Rectal smooth muscle tissue (tissue), 1 donor: ENCODE results near the gene RGS18.

Experiments used
- H3K27ac ChIP-seq: one replicate; pipeline ENCODE4 v1.7.0; 2013; ENCODE audit warnings: low read depth, low read length, inconsistent platforms
- H3K27me3 ChIP-seq: one replicate; pipeline ENCODE4 v1.7.0; 2013; ENCODE audit warnings: low read length; ENCODE audit not compliant: control insufficient read depth, insufficient read depth
- H3K36me3 ChIP-seq: one replicate; pipeline ENCODE4 v1.7.0; 2013; ENCODE audit warnings: low read length; ENCODE audit not compliant: control insufficient read depth, insufficient read depth
- H3K4me1 ChIP-seq: one replicate; pipeline ENCODE4 v1.7.0; 2013; ENCODE audit warnings: low read length; ENCODE audit not compliant: control insufficient read depth, insufficient read depth
- H3K4me3 ChIP-seq: one replicate; pipeline ENCODE4 v1.7.0; 2013; ENCODE audit warnings: low read length
- H3K9ac ChIP-seq: one replicate; pipeline ENCODE4 v1.7.0; 2013; ENCODE audit warnings: low read length

Gene RGS18

GRCh38 chr1:192168964-192169363 is 10.7 kb downstream of the RGS18 start:
- no peak overlapping the region for H3K9ac ChIP-seq
- no peak overlapping the region for H3K4me3 ChIP-seq
- H3K27me3 ChIP-seq: no peaks in the 10 kb centered on the region
- H3K36me3 ChIP-seq: no peaks in the 10 kb centered on the region
- H3K4me1 ChIP-seq: no peaks in the 10 kb centered on the region
- H3K27ac ChIP-seq: no peak overlapping the region

- no peaks in the 10 kb centered on the region for H3K27me3 ChIP-seq
- no peak overlapping the region for H3K9ac ChIP-seq
- no peak overlapping the region for H3K4me3 ChIP-seq
- no peaks in the 10 kb centered on the region for H3K4me1 ChIP-seq
- H3K36me3 ChIP-seq: no peaks in the 10 kb centered on the region
- H3K27ac ChIP-seq: no peak overlapping the region
Observed at GRCh38 chr1:192170196-192170984, 12.1 kb downstream of the RGS18 start.

GRCh38 chr1:192171123-192171522 is 12.9 kb downstream of the RGS18 start:
- Histone ChIP-seq H3K9ac (no peak overlapping the region), H3K27ac (no peak overlapping the region), H3K36me3 (no peaks in the 10 kb centered on the region), H3K27me3 (no peaks in the 10 kb centered on the region), H3K4me3 (no peak overlapping the region), H3K4me1 (no peaks in the 10 kb centered on the region)

- no peak overlapping the region for H3K9ac ChIP-seq
- H3K27ac ChIP-seq: no peak overlapping the region
- H3K4me3 ChIP-seq: no peak overlapping the region
- no peaks in the 10 kb centered on the region for H3K36me3 ChIP-seq
- H3K4me1 ChIP-seq: no peaks in the 10 kb centered on the region
- H3K27me3 ChIP-seq: no peaks in the 10 kb centered on the region
Observed at GRCh38 chr1:192175971-192176370, 17.7 kb downstream of the RGS18 start.

GRCh38 chr1:192183788-192184187 is 25.5 kb downstream of the RGS18 start:
- no peaks in the 10 kb centered on the region for H3K36me3 ChIP-seq
- no peaks in the 10 kb centered on the region for H3K4me1 ChIP-seq
- H3K27me3 ChIP-seq: no peaks in the 10 kb centered on the region
- H3K27ac ChIP-seq: no peak overlapping the region
- no peak overlapping the region for H3K9ac ChIP-seq
- H3K4me3 ChIP-seq: no peak overlapping the region

- no peak overlapping the region for H3K4me3 ChIP-seq
- H3K27me3 ChIP-seq: no peaks in the 10 kb centered on the region
- no peak overlapping the region for H3K9ac ChIP-seq
- H3K36me3 ChIP-seq: no peaks in the 10 kb centered on the region
- H3K27ac ChIP-seq: no peak overlapping the region
- H3K4me1 ChIP-seq: no peaks in the 10 kb centered on the region
Observed at GRCh38 chr1:192186197-192186596, 27.9 kb downstream of the RGS18 start.

GRCh38 chr1:192190066-192190465 is 31.8 kb downstream of the RGS18 start:
- H3K27ac ChIP-seq: no peak overlapping the region
- no peaks in the 10 kb centered on the region for H3K4me1 ChIP-seq
- H3K9ac ChIP-seq: no peak overlapping the region
- no peaks in the 10 kb centered on the region for H3K27me3 ChIP-seq
- no peak overlapping the region for H3K4me3 ChIP-seq
- H3K36me3 ChIP-seq: no peaks in the 10 kb centered on the region

- Histone ChIP-seq H3K4me1 (no peaks in the 10 kb centered on the region), H3K4me3 (no peak overlapping the region), H3K9ac (no peak overlapping the region), H3K27ac (no peak overlapping the region), H3K36me3 (no peaks in the 10 kb centered on the region), H3K27me3 (no peaks in the 10 kb centered on the region)
Observed at GRCh38 chr1:192201303-192201702, 43.0 kb downstream of the RGS18 start.

GRCh38 chr1:192224396-192224795 is 66.1 kb downstream of the RGS18 start:
- Histone ChIP-seq H3K27ac (no peak overlapping the region), H3K4me1 (no peaks in the 10 kb centered on the region), H3K9ac (no peak overlapping the region), H3K27me3 (no peaks in the 10 kb centered on the region), H3K36me3 (no peaks in the 10 kb centered on the region), H3K4me3 (no peak overlapping the region)

- no peak overlapping the region for H3K9ac ChIP-seq
- no peaks in the 10 kb centered on the region for H3K27me3 ChIP-seq
- no peak overlapping the region for H3K4me3 ChIP-seq
- H3K4me1 ChIP-seq: no peaks in the 10 kb centered on the region
- H3K27ac ChIP-seq: no peak overlapping the region
- H3K36me3 ChIP-seq: no peaks in the 10 kb centered on the region
Observed at GRCh38 chr1:192224846-192225245, 66.6 kb downstream of the RGS18 start.

- Histone ChIP-seq H3K27me3 (no peaks in the 10 kb centered on the region), H3K4me3 (no peak overlapping the region), H3K9ac (no peak overlapping the region), H3K36me3 (no peaks in the 10 kb centered on the region), H3K27ac (no peak overlapping the region), H3K4me1 (no peaks in the 10 kb centered on the region)
Observed at GRCh38 chr1:192225266-192225665, 67.0 kb downstream of the RGS18 start.

GRCh38 chr1:192225703-192226102 is 67.4 kb downstream of the RGS18 start:
- H3K27ac ChIP-seq: no peak overlapping the region

GRCh38 chr1:192227330-192227729 is 69.1 kb downstream of the RGS18 start:
- no peak overlapping the region for H3K9ac ChIP-seq
- H3K4me3 ChIP-seq: no peak overlapping the region
- no peaks in the 10 kb centered on the region for H3K36me3 ChIP-seq
- no peaks in the 10 kb centered on the region for H3K27me3 ChIP-seq
- no peak overlapping the region for H3K27ac ChIP-seq
- no peaks in the 10 kb centered on the region for H3K4me1 ChIP-seq

More at GRCh38 chr1:192225703-192226102, 67.4 kb downstream of the RGS18 start:
- H3K36me3 ChIP-seq: no peaks in the 10 kb centered on the region
- H3K4me1 ChIP-seq: no peaks in the 10 kb centered on the region
- no peak overlapping the region for H3K4me3 ChIP-seq
- no peak overlapping the region for H3K9ac ChIP-seq
- no peaks in the 10 kb centered on the region for H3K27me3 ChIP-seq
